Activated T-helper 2 cell treated with anti-CD3 and anti-CD28 coated beads, Interferon-gamma antibody, Interleukin-2, Interleukin-4, amounts not matched to agents 10 μg/mL and 5 μg/mL and 100 μg/mL, durations not matched to agents 14 hours and 24 hours and 36 hours (primary cell): ENCODE results near the gene DCC. TPM values are rescaled to one million over a fixed set of nuclear protein-coding genes. Genes with fewer than 3 reads are reported as not detected.

ENCODE experiments used
- DNase-seq: peaks from one replicate; pipeline ENCODE4 v3.0.0; 2021; ENCODE audit warnings: low spot score
- H3K27ac Mint-ChIP-seq: one replicate; pipeline ENCODE4 v1.8.0; 2021; ENCODE audit warnings: mixed read lengths
- H3K27me3 Mint-ChIP-seq: one replicate; pipeline ENCODE4 v1.8.0; 2021; ENCODE audit warnings: low read depth, mixed read lengths
- H3K36me3 Mint-ChIP-seq: one replicate; pipeline ENCODE4 v1.8.0; 2021; ENCODE audit warnings: low read depth, mixed read lengths
- H3K4me1 Mint-ChIP-seq: one replicate; pipeline ENCODE4 v1.8.0; 2021; ENCODE audit warnings: low read depth, mixed read lengths
- H3K4me3 Mint-ChIP-seq: one replicate; pipeline ENCODE4 v1.8.0; 2021; ENCODE audit warnings: low read depth, mild to moderate bottlenecking, moderate library complexity, mixed read lengths
- H3K9me3 Mint-ChIP-seq: one replicate; pipeline ENCODE4 v1.8.0; 2021; ENCODE audit warnings: mixed read lengths
- intact Hi-C: fragments of 100-400 bp; cut with micrococcal nuclease; formaldehyde crosslinking; loops from one replicate; pipeline ENCODE4 v1.15.1; 2023
- total RNA-seq: library from RNA; stranded (reverse); gene quantifications from 2 replicates; pipeline ENCODE4 v1.2.3, GENCODE V29; 2022

DCC gene
- total RNA-seq, 1 donor from 2014 or later = not detected

DNA sequence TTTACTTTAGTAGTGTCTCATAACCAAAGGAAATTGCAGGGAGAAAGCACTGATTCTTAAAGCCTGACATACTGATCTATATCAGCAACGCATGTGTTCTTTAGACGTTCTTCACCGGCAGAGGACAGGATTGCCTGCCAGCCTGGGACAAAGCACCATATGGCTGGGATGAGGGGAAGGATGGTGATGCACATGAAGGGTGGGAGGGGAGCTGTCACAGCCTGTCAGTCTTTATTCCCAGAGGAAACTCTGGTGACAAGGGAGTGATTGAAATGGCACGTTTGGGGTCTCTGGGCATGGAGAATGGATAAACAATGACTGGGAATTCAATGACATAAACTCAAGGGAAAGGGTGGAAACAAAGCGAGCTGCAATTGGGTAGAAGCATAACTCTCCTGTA is 808.1 kb downstream of the DCC start:
- peaks cover 20% of the 10 kb centered on the region for H3K9me3 Mint-ChIP-seq
- DNase-seq = no peak
- no peak overlapping the region for H3K27ac Mint-ChIP-seq
- H3K4me1 Mint-ChIP-seq = no peaks in the 10 kb centered on the region
- H3K27me3 Mint-ChIP-seq = no peaks in the 10 kb centered on the region
- H3K4me3 Mint-ChIP-seq = no peak overlapping the region
- H3K36me3 Mint-ChIP-seq = no peaks in the 10 kb centered on the region
- intact Hi-C loops = no loop called here

DNA sequence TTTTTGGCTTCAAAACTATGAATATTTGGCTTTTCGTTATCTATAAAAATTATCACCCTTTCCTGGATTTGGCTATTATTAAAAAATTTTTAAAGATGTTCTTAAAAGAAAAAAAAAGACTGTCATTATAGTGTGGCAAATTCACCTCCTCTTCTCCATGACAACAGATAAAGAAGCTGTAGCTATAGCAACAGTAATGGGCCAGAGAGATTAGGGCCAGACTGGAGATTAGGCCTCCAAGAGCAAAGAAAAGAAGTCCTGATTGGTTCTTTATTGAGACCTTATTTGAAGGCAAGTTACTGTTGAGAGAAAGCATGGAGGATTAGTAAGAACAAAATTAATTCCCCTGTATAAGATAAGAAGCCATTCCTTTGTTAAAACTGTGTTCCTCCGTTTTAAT is 812.5 kb downstream of the DCC start:
- Mint-ChIP-seq H3K4me3 (no peak overlapping the region), H3K27ac (no peak overlapping the region), H3K36me3 (no peaks in the 10 kb centered on the region), H3K9me3 (peaks cover 18% of the 10 kb centered on the region), H3K4me1 (no peaks in the 10 kb centered on the region), H3K27me3 (no peaks in the 10 kb centered on the region)
- no peak for DNase-seq
- intact Hi-C loops = no loop called here

DNA sequence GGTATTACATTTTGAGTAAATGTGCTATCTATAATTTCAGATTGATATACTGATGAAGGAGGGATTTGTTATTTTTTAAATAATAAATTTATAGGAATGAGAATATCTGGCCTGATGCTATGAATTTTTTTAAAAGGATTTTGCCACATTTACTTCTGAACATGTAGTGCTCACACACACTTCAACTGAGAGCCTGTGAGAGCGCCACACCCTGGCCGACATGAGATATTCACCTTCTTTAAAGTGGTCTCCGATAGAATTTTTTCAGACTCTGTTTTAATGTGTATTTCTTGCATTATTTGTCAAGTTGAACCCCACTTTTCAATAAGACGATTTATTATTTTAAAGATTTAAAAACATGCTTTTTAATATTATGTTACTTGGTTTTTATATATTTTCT is 813.3 kb downstream of the DCC start:
- intact Hi-C loops = no loop called here
- no peak for DNase-seq
- H3K4me1 Mint-ChIP-seq = no peaks in the 10 kb centered on the region
- no peak overlapping the region for H3K4me3 Mint-ChIP-seq
- no peaks in the 10 kb centered on the region for H3K27me3 Mint-ChIP-seq
- H3K27ac Mint-ChIP-seq = no peak overlapping the region
- H3K9me3 Mint-ChIP-seq = peaks cover 16% of the 10 kb centered on the region
- H3K36me3 Mint-ChIP-seq = no peaks in the 10 kb centered on the region

DNA sequence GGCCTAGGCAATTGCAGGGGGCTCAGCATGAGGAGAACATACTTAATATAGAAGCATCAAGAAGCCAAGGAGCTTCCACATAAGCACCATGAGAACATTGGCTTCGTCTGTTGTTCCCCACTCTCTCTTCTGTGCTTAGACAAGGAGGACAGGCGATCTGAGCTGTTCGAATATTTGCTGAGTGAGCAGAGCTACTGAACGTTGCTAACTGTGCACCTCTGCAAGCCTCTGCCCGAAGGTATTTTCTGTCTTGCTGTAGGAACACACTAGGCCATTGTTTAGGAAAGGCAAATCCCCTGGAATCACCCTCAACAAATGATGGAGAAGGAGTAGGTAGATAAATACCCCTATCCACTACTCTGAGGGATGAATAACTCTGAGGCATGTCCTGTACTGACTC is 813.8 kb downstream of the DCC start:
- no peaks in the 10 kb centered on the region for H3K27me3 Mint-ChIP-seq
- H3K36me3 Mint-ChIP-seq = no peaks in the 10 kb centered on the region
- H3K4me1 Mint-ChIP-seq = no peaks in the 10 kb centered on the region
- H3K4me3 Mint-ChIP-seq = no peak overlapping the region
- intact Hi-C loops = no loop called here
- DNase-seq = no peak
- peaks cover 14% of the 10 kb centered on the region for H3K9me3 Mint-ChIP-seq
- no peak overlapping the region for H3K27ac Mint-ChIP-seq

DNA sequence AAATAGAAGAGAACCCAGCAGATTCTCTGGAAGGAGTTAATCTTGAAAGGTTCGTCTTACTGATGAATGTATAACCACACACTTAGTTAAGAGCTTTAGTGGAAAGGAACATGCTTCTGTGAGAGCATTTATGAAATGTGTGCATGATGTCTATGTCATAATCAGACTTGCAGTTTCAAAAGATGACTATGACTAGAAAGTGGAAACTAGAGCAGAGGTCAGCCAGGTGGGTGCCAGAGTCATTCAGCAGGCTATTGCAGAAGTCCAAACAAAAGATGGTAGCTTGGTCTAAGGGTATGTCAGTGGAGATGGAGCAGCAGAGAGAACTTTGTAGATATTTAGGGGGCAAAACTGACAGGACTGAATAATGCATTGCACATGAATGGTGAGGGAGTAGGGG is 825.8 kb downstream of the DCC start:
- Mint-ChIP-seq H3K4me3 (no peak overlapping the region), H3K27me3 (no peaks in the 10 kb centered on the region), H3K36me3 (no peaks in the 10 kb centered on the region), H3K27ac (no peak overlapping the region), H3K4me1 (no peaks in the 10 kb centered on the region), H3K9me3 (peaks cover 16% of the 10 kb centered on the region)
- DNase-seq = no peak
- intact Hi-C loops = no loop called here

DNA sequence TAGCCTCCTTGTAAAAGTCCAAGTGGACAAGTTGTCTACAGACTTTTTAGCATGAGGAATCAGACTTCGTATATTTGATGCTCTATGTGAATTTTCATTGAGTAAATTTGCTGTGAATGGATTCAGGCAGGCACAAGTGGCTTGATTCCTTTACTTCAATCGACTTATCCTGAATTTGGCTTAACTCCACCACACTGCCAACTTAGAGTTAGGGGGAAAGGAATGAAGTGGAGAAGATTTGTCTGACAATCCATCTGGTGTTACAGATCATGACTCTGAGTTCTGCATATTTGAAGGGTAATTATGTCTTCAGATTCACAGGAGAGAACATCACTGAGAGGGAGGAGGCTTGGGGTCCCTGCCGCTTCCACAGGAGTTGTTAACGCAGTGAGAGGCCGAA is 829.3 kb downstream of the DCC start:
- Mint-ChIP-seq H3K27ac (no peak overlapping the region), H3K4me1 (no peaks in the 10 kb centered on the region), H3K9me3 (peaks cover 20% of the 10 kb centered on the region), H3K36me3 (no peaks in the 10 kb centered on the region), H3K27me3 (no peaks in the 10 kb centered on the region), H3K4me3 (no peak overlapping the region)
- intact Hi-C loops = no loop called here
- no peak for DNase-seq

DNA sequence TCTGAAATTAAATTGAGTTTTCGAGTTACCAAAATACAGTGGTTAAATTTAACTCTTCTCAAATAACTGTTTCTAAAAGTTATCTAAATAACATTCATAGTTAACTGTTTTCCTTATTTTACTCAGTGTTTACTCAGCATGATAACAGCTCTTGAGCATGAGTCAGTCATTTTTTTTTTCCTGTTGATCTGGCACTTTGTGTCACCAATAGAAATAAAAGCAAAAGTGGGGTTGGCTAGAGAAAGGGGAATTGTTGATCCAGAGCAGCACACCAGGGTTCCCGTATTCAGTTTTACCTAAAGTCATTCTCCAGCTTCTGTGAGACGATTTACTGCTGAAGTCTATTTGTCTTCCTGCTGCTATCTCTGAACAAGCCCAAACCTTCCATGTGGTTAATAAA is 851.6 kb downstream of the DCC start:
- Mint-ChIP-seq H3K9me3 (peaks cover 10% of the 10 kb centered on the region), H3K27me3 (no peaks in the 10 kb centered on the region), H3K4me1 (no peaks in the 10 kb centered on the region), H3K27ac (no peak overlapping the region), H3K36me3 (no peaks in the 10 kb centered on the region), H3K4me3 (no peak overlapping the region)
- intact Hi-C loops = no loop called here
- DNase-seq = no peak

DNA sequence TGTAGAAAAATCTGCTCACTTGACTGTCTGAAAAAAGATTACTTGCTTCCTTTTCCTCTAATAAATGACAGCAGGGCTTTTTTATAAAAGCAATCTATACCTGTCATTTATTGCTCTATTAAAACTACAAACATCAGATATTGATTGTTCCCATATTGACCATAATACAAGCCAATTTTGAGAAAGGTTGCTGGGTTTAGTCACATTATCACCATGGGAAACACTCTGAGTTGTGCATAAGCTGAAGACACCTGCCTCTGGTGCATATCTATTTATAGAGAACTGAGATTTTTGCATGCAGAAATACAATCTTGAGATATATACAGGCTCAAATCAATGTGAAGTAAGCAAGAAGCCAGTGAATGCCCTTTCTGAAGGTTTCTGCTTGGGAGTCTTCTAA is 853.9 kb downstream of the DCC start:
- H3K36me3 Mint-ChIP-seq = no peaks in the 10 kb centered on the region
- H3K27me3 Mint-ChIP-seq = no peaks in the 10 kb centered on the region
- H3K4me3 Mint-ChIP-seq = no peak overlapping the region
- no peaks in the 10 kb centered on the region for H3K4me1 Mint-ChIP-seq
- DNase-seq = no peak
- peaks cover 6% of the 10 kb centered on the region for H3K9me3 Mint-ChIP-seq
- H3K27ac Mint-ChIP-seq = no peak overlapping the region
- intact Hi-C loops = no loop called here

DNA sequence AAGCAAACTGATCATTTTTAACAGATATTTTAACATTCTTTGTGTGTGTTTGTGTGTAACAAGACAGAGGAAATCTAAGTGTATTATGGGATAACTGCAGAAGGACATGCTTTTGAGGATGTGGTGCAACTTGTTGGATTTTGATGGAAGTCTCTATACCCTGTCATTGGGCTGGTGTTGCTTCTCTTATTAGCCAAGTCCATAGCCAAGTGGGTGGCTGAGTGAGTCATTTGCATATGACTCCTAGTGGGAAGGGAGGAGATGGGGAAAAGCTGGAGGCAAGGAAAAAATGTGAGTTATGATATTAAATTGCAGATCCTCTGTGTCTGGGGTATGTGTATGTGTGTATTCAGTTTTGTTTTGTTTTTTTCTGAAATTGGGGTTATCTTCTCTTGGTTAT is 879.9 kb downstream of the DCC start:
- DNase-seq = no peak
- Mint-ChIP-seq H3K27me3 (no peaks in the 10 kb centered on the region), H3K36me3 (no peaks in the 10 kb centered on the region), H3K4me1 (no peaks in the 10 kb centered on the region), H3K4me3 (no peak overlapping the region), H3K9me3 (peaks cover 19% of the 10 kb centered on the region), H3K27ac (no peak overlapping the region)
- intact Hi-C loops = no loop called here

DNA sequence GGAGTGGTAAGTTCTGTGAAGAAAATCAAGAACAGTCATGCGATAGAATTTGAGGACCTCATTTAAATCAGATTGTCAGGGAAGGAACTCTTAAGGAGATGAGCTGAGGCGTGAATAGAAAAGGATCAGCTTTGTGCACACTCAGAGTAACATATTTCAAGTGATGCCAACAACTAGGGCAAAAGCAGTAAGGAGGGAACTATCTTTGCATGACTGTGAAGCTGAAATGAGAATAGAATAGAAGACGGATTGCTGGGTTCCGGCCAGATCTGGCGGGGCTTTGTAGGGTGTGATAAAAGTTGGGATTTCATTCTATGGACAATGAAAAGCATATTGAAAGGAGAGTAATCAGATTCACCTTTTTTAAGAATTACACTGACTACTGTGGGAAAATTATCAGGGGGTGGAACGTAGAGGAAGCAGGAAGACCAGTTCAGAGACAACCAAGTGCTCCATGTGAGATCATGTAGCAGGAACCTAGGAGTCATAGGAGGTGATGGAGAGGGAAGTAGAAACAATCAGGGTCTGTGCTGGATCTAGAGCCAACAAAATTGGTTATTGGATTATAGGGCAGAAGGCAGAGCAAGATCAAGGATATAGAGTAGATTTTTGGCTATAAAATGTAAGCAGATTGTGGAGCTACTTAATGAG is 884.3 kb downstream of the DCC start:
- Mint-ChIP-seq H3K9me3 (peaks cover 14% of the 10 kb centered on the region), H3K36me3 (no peaks in the 10 kb centered on the region), H3K4me1 (no peaks in the 10 kb centered on the region), H3K4me3 (no peak overlapping the region), H3K27me3 (no peaks in the 10 kb centered on the region), H3K27ac (no peak overlapping the region)
- DNase-seq = no peak
- intact Hi-C loops = no loop called here

DNA sequence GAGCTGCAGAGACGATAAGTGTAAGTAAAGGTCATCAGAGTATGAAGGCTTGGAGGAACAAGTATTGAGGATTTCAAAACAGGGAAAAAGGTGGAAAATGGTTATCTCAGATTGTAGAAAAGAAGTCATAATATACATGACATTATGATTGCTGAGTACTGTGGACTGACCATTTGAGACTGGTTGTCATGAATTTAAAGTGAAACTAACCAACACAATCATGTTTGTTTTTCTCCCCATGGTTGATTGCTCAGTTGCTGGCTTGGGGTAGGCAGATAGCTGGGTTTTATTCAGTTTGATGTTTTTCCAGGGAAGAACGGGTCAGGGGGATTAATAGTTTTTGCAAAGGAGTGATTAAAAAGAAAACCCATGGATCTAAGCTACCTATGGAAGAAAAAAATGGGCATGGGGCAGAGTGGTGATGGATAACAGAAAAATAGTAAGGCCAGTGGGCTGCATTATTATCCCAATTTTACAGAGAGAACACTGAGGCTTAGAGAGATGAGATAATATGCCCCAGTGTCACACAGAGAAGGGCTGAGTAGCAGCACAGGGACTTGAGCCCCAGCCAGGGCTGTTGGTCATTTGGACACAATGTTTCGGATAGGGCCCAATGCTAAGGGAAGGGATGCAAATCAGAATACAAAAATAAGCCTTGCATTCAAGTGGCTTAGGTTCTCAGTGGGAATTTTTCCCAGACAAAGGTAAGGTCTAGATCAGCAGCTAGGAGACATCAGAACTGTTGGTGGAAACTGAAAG is 885.7 kb downstream of the DCC start:
- Mint-ChIP-seq H3K36me3 (no peaks in the 10 kb centered on the region), H3K4me1 (no peaks in the 10 kb centered on the region), H3K9me3 (no peaks in the 10 kb centered on the region), H3K27me3 (no peaks in the 10 kb centered on the region), H3K4me3 (no peak overlapping the region), H3K27ac (no peak overlapping the region)
- intact Hi-C loops = no loop called here
- DNase-seq = no peak

DNA sequence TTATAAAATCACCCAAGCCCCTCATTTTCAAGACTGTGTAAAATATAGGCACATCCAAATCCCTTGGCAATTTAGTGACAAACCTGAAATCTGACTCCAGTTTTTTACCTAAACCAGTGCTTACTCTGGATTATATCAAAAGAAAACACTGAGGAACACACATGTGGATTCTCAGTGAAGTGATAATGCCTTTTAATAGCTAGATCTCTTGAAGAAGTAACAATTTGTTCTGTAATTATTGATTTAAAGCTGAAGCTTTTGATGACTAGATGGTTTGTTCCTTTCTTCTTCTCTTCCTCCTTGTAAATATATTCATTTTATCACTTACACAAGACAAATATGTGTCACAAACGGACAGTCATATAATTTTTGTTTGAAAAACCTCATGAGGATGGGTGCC is 894.6 kb downstream of the DCC start:
- Mint-ChIP-seq H3K27ac (no peak overlapping the region), H3K36me3 (no peaks in the 10 kb centered on the region), H3K4me1 (no peaks in the 10 kb centered on the region), H3K27me3 (no peaks in the 10 kb centered on the region), H3K4me3 (no peak overlapping the region), H3K9me3 (peaks cover 20% of the 10 kb centered on the region)
- DNase-seq = no peak
- intact Hi-C loops = no loop called here

DNA sequence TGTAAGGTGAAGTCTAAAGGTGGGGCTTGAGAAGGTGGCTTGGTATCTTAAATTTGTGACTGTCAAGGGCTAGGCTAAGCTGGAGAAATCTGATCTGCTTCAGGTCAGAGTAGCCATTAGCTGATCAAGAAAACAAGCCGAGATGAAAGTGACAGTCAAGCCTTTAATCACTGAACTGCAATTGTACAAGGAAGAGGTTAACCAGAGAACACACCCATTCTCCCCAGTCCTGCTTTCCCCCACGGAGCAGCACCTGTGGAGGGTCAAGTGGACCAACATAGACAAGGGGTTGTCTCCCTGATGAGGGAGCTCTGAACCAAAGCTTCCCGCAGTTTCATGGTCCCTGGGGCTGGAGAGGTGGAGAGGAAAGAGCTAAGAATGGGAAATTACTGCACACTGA is 901.2 kb downstream of the DCC start:
- Mint-ChIP-seq H3K4me1 (no peaks in the 10 kb centered on the region), H3K9me3 (peaks cover 10% of the 10 kb centered on the region), H3K4me3 (no peak overlapping the region), H3K36me3 (no peaks in the 10 kb centered on the region), H3K27ac (no peak overlapping the region), H3K27me3 (no peaks in the 10 kb centered on the region)
- intact Hi-C loops = no loop called here
- no peak for DNase-seq
